PFSK-1 (cell line): ENCODE measurements around the gene FAM114A2.

Source experiments
- FOXP2 ChIP-seq: optimal IDR thresholded peaks from 2 replicates; pipeline ENCODE3; 2011; ENCODE audit warnings: borderline replicate concordance, control low read depth, inconsistent platforms; ENCODE audit not compliant: insufficient read depth; ENCODE audit errors: extremely low read length, extremely low read depth
- POLR2AphosphoS5 ChIP-seq: IDR thresholded peaks from 2 replicates; pipeline ENCODE4 v1.6.1; 2012; ENCODE audit warnings: low read depth, mild to moderate bottlenecking, control low read depth, low read length, moderate library complexity
- REST ChIP-seq, 2 experiments: IDR thresholded peaks; 2 replicates each; pipeline versions ENCODE4 v1.6.1 to v1.8.0; 2011 to 2012; ENCODE audit warnings: low read depth in 2 of 2, low read length in 2 of 2, control low read depth in 1 of 2, inconsistent platforms in 1 of 2, mild to moderate bottlenecking in 1 of 2, moderate library complexity in 1 of 2; ENCODE audit not compliant: insufficient read depth in 1 of 2
- SIN3A ChIP-seq: IDR thresholded peaks from 2 replicates; pipeline ENCODE4 v1.6.1; 2012; ENCODE audit warnings: mild to moderate bottlenecking, low read length, moderate library complexity, borderline replicate concordance; ENCODE audit not compliant: insufficient read depth
- TAF1 ChIP-seq: IDR thresholded peaks from 2 replicates; pipeline ENCODE4 v1.6.1; 2012; ENCODE audit warnings: low read length, control low read depth, borderline replicate concordance; ENCODE audit not compliant: insufficient read depth

FAM114A2 gene

GRCh38 chr5:153964191-153964879 is 74.4 kb downstream of the FAM114A2 start:
- TF ChIP-seq SIN3A (no peak), TAF1 (no peak), REST (IDR thresholded peaks at IDR 0.05; ENCODE audit: insufficient read depth in 1 of 2, low read depth in 2 of 2, low read length in 2 of 2) (no peak), FOXP2 (no peak), POLR2AphosphoS5 (no peak)

- TF ChIP-seq POLR2AphosphoS5 (no peak), REST (IDR thresholded peaks at IDR 0.05; ENCODE audit: insufficient read depth in 1 of 2, low read depth in 2 of 2, low read length in 2 of 2) (no peak), SIN3A (no peak), FOXP2 (no peak)
These were observed 78.2 kb downstream of the FAM114A2 start for GRCh38 chr5:153960269-153961215.

GRCh38 chr5:153959134-153959957 is 79.4 kb downstream of the FAM114A2 start:
- TF ChIP-seq POLR2AphosphoS5 = no peak
- no peak for TF ChIP-seq REST (IDR thresholded peaks at IDR 0.05; ENCODE audit: insufficient read depth in 1 of 2, low read depth in 2 of 2, low read length in 2 of 2)
- TF ChIP-seq SIN3A = no peak
- no peak for TF ChIP-seq TAF1
- TF ChIP-seq FOXP2 = no peak

- TF ChIP-seq SIN3A (no peak), FOXP2 (no peak), TAF1 (no peak), POLR2AphosphoS5 (no peak)
These were observed 81.5 kb downstream of the FAM114A2 start for GRCh38 chr5:153957205-153957604.

- TF ChIP-seq REST (IDR thresholded peaks at IDR 0.05; ENCODE audit: insufficient read depth in 1 of 2, low read depth in 2 of 2, low read length in 2 of 2) = no peak
These were observed 85.3 kb downstream of the FAM114A2 start for GRCh38 chr5:153953411-153953810.
